DMS79 (cell line): ENCODE results near the gene COL4A2.
A peak's percentile ranks its signal among the peaks of the same experiment; 100 is the strongest.
"Not testable (repeated sequence)": the region's sequence is repeated elsewhere in the genome, so short reads cannot be mapped to it uniquely, and the experiment has no call there.

Experiments used
- DNase-seq: peaks from one replicate; lab custom pipeline; 2025; lab: John Stamatoyannopoulos, UW

The COL4A2 gene

DNA sequence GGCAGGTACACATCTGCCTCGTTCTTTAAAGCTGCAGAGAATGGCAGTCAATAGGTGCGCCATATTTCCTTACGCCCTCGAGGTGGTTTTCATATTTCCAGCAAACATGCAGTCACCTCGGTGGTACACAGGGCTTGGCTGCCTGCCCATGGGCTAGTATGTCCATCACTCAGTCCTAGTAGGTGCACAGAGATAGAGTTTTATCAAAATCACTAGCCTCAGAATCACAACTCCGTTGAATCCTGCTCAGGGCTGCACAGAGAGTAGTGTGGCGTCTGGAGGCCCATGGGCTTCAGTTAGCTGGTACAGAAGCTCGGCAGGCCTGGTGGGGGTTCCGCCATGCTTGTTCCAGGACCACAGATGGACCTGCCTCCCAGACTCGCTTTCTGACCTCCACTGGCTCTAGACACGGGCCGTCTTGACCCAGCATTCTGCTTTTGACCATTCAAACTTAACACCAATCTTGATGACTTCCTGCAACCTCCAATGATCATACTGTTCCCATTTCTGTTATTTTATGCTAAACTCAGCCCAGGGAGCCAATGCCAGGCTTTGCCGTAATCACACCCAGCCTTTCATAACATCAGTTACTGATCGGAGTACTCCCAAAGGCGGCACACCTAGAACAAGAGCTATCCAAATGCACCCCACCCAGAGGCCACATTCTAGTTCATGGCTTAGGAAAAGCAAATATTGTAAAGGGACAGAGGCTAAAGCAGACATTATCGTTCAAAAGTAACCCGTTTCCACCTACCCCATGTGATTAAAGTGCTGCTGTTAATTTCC lies 134.1 kb downstream of the COL4A2 start:
- no peak for DNase-seq

DNA sequence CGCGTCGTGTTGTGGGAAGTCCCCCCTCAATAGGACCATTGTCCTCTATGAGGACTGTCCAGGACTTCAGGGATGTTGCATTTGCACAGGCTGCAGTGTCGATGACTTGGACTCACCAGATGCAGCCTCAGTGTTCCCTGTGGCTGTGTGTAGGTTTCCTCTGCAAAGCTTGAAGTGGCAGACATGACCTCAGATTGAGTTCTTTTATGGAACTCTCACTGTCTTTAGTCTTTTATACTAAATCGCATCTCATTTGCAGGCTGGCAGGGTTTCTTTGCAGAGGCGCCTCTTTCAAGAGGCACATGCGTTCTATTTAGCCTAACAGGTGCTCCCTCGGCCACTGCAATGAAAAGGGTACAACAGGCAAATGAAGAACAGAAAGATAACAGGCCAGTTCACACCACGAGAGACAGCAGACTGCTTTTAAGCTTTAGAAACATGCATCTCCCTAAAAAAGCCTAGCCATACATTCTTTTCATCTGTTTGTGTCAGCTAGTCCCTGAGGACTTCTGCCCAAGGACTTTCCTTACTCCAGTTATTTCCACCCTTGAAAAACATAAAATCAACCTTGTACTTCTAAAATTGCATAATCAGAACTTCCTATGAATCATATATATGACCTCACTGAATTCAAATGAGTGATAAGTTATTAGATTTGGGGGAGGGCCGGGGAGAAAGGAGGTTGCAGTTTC lies 136.0 kb downstream of the COL4A2 start:
- DNase-seq, result no peak

DNA sequence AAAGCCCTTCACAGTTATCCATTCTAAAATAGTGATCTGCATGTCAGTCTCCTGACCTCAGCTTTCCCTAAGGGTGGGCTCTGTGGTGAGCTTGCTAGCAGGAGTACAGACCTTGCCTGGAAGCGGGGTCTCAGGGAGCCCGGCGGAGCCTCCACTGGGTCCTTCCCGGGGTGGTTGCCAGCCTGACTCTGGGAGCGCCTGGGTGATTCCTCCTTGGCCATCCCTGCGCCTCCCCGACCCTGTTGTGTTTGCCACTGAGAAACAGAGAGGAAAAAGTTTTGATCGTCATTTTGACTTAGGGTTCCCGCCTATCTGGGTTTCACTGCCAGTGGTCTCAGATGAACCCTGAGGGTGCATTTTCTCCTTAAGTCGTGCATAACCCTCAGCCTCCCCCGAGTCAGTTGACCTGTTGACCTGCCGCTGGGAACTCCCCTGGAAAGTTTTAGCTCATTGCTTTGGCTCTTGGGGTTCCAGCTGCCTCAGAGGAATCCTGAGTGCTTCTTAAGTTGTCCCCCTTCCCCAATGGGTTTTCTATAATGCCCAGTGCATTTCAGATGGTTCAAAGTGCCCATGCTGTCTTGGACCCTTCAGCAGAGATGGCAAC lies 136.6 kb downstream of the COL4A2 start:
- no peak for DNase-seq

DNA sequence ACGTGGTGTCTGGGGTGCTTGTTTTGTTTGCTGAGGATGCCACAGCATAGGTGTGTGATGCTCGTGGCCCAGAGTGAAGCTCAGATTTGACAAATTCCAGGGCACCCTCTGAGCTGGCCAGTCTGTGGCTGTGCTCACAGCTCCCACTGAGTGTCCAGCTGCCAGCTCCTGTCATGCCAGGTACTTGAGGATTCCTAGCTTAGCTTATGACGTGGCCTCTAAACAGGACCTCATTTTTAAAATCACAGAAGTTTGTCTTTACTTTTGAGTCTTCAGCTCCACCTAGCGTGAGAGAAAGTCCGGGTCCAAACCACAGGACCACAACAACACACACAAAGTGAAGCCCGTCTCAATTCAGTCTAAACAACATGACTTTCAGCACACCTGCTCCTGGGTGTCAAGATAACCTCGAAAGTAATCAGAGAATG lies 137.2 kb downstream of the COL4A2 start:
- DNase-seq, result no peak

DNA sequence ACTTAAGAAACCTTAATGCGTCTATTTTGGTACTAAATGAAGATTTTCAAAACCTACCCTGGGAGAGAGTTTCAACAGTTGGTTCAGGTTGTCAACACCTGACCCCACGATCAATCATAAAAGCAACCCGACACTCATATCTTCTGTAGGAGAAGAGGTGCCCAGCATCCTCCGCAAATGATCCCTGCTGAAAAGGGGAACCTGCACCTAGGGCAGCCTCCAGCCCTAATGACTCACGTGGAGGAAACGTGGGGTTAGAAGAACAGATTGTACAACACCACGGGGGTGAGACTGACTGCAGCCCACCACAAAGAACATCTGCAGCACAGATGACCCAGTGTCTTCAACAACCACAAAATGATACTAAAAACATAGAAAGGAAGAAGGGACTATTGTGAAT lies 138.1 kb downstream of the COL4A2 start:
- no peak for DNase-seq

DNA sequence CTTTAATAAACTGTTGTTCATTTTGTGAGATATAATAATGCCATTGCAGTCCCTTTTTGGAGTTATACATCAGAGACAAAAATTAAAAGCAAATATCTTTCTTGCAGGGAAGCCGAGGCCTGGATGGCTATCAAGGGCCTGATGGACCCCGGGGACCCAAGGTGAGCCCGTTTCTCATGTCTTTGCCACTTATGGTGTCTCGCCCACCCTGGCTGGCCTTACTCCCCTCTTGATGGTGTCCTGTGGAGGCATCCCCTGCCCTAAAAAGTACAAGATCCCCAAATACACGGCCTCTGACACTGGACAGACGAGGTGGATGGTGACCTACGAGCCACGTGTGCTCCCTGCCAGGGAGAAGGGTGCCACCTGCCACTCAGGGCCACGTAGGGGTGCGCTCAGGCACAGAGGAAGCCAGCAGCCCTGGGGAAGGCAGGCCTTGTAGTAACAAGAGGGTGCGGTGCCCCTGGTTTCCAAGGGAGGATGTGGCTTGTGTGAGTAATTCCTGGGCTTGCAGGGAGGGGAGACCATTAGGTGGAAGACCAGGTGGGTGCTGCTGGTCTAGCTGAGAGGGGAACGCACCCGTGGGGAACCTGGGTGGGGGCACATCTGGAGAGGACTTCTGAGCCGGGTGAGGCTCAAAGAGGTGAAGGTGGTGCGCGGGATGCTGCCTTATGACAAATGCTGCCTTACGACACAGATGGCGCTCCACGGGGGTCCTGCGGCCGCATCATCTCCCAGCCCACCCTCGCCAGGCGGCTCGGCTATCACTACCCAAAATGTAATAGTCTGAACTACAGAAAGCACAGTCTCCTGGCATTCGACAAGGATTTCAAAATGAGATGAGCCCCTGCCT lies 138.9 kb downstream of the COL4A2 start:
- DNase-seq, result no peak

DNA sequence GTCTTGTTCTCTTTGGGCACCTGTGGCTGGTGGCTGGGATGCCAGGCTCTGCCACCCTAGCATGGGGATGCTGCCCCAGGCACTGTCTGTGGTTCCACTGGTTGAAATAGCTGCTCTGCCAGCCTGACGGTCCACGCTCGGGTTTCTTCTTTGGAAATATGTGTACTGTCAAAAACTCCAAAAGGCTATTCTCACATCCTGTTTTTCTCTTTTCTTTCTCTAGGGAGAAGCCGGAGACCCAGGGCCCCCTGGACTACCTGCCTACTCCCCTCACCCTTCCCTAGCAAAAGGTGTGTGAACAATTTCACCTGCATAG lies 139.4 kb downstream of the COL4A2 start:
- no peak for DNase-seq

DNA sequence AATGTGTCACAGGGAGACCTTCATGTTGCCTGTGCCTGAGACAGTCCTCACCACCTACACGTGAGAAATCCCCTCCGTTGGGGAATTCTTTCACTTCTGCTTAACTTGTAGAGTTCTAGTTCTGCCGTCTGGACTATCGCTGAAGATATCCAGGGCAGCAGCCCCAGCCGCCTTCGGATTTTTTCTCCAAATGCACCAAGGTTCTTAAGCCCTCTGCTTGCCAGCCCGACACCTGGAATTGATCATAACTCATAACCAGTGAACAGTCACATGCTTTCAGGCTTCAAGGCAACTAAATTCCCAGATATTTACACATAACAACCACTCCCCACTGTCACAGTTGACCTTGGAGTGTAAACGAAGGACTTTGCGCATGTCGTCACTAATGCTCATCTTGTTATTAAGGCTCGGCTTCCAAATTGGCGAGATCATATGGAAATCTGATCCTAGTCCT lies 140.0 kb downstream of the COL4A2 start:
- DNase-seq, result no peak

DNA sequence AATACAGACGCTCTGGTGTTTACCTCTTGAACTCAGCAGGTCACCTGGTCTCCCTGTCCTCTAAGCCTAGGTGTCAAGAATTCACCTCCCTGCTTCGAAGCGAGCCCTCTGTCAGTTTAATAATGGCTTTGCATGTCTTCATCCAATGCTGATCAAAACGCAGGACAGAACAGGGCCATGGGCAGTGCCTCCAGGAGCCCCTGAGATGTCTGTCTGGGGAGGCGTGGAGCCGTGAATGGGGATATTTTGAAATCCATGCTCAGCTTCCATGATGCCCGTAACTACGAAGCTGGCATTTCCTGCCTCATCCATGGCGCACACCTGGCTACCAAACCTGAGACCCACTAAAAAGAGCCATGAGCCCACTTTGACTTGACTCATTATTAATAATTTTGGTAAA lies 140.7 kb downstream of the COL4A2 start:
- DNase-seq, result no peak

DNA sequence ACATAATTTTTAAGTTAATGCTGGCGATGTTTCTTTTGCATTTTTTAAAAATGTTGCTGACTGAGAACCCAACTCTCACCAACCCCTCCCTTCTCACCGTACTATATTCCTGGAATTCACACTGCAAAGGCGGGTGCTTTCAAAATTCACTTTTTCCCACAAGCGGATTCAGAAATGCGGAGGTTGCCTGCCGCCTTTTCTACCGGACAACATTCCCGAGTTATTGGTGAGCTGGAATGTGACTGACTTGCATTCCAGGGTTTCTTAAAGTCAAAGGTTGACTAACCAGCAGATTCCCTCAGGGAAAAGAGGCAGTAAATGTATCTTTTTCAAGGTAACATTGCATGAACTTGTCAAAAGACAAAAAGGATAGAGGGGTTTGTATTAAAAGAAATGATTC lies 141.1 kb downstream of the COL4A2 start:
- no peak for DNase-seq

DNA sequence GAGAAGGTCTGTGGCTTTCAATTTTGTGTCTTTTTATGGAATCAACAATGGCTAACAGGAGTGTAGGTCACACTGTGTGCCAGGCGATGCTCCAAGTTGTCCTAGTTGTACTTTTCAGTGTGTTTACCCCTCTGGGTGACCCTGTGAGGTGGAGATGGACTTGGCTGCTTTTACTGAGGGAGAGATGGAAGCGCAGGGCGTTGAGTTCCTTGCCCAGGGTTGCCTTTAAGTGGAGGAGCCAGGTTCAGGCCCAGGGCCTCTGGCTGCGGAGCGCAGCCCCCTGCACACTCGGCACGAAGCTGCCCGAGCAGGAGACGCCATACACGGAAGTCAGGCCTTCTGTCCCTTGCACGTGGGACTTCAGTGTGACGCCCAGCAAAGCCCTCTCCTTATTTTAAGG lies 141.6 kb downstream of the COL4A2 start:
- DNase-seq, result no peak

DNA sequence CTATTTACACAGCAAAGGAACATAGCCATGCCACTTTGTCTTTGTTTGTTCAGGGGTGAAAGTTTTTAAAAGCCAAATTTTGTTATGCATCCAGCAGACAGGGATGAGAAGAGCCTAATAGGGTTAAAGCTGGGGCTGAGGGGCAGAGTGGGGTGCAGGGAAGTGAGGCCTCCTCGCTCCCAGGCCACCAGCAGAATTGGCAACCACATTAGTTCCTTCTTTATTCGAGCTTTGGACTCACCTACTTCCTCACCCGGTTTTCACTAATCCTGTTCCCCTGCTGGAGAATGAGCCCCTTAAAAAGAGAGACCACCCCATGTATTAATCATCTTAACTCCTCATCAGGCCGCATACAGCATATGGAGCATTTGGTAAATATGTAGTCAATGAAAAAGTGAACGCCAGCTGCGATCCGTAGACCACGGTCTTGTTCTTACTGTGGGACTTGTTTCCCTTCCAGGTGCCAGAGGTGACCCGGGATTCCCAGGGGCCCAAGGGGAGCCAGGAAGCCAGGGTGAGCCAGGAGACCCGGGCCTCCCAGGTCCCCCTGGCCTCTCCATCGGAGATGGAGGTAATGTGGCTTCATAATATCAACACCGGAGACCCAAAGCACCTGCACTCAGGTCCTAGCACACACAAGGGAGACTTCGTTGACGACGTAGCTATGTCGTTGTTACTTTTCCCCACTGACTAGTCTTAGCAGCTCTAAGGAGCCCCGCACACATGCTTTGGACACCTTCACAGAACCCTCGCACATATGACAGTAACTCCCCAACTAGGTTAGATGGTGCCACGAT lies 142.3 kb downstream of the COL4A2 start:
- no peak for DNase-seq

DNA sequence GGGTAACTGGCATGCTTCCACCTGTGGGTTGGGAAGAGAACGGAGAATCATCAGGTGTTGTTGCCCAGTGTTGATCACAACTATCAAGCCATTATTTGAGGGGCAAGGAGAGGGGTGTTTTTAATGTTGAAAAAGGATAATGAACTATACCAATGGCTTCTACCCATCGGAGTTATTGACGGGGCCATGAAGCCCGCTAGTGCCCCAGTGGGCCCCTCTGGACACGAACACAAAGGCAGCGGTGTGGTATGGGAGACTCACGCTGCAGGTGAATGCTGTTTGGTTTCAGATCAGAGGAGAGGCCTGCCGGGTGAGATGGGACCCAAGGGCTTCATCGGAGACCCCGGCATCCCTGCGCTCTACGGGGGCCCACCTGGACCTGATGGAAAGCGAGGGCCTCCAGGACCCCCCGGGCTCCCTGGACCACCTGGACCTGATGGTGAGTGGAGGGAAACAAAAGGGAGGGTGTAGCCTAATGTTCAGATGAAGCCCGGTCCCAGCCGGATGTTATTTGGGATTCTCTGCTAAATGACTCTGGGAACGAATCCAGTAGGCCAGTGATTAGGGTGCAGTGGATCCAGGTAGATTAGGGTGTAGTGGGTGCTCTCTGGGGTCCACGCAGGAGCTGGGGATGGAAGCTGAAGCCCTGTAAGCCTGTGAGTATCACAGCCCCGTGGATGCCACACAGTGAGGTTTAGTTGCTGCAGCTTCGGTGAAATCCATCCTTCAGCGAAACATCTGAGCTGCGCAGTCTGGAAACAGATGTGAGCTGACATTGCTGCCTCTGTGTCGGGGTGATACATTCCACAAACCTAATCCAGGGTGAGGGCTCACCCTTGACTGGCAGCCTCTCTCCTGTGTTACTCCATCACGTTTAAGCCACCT lies 143.2 kb downstream of the COL4A2 start:
- no peak for DNase-seq

DNA sequence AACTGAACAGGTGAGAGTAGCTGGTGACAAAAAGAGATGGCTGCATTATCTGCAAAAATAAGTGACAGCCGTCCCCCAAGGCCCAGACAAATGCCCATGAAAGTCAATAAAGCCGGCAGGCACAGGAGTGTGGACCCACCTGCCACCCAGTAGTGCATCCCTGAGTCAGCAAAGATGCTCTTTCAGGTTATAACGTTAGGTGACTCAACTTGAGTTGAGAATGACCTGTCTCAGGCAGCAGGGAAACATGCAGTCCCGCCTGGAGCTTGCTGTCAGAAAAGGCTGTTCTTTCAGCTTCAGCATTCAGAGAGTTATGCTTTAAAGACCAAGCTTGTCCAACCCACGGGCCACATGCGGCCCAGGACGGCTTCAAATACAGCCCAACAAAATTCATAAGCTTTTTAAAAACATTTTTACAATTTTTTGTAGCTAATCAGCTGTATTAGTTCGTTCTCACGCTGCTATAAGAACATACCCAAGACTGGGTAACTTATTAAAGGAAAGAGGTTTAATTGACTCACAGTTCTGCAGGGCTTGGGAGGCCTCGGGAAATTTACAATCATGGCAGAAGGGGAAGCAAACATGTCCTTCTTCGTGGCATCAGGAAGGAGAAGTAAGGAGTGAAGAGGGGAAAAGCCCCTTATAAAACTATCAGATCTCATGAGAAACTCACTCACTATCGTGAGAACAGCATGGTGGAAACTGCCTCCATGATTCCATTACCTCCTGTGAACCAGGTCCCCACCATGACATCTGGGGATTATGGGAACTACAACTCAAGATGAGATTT lies 144.1 kb downstream of the COL4A2 start:
- no peak for DNase-seq

DNA sequence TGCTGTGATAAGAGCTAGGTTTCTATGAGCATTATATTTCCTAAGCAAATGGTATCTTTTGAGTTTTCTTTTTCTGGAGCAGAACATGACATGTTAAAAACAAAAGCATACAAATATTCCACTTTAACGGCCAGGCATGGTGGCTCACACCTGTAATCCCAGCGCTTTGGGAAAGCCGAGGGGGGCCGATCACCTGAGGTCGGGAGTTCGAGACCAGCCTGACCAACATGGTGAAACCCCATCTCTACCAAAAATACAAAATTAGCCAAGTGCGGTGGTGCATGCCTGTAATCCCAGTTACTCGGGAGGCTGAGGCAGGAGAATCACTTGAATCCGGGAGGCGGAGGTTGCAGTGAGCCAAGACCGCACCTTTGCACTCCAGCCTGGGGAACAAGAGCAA lies 146.0 kb downstream of the COL4A2 start:
- not testable (repeated sequence) for DNase-seq

DNA sequence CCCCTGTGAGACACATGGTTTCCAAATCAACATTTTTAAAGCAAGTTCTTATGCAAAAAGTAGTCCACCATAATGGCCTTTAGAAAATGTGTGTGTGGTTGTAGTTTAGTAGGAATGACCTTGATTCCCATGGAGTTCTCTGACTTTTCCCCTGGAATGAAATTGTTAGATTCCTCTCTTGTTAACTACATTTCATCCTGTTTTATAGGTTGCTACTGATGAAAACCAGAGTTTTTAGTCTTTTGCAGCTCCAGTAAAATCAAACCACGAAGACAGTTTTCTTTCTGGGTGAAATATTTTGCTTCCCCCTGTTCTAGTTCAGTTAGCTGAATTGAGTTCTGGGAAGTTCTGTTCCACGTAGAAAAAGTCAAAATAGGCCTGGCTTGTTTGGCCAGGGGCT lies 146.7 kb downstream of the COL4A2 start:
- DNase-seq, result no peak

DNA sequence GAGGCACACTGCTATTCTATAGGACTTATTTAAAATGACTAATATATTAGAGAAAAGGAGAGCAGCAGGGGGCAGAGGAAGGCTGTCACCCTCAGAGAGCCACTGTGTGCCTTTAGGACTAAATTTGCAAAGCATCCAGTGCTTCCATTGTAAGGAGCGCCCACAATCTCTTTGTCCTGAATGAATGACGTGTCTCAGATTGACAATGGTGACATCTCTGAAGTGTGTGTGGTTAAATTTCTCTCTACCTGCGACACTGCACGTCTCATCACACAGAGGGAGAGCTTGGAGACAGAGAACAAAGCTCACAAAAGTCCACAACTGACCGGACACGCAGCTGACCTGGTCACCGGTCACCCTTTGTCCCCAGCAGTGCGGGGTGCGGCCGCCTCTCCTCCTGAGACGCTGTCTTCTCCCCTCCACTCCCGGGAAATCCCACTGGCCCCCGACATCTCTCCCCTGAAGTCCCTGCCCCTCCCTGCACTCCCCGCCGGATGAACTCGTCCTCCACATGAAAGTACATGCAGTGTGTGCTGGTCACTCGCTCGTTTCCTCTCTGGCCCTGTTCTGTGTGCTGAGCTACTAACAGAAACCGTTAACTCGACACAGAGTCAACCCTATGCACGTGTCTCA lies 147.3 kb downstream of the COL4A2 start:
- no peak for DNase-seq

DNA sequence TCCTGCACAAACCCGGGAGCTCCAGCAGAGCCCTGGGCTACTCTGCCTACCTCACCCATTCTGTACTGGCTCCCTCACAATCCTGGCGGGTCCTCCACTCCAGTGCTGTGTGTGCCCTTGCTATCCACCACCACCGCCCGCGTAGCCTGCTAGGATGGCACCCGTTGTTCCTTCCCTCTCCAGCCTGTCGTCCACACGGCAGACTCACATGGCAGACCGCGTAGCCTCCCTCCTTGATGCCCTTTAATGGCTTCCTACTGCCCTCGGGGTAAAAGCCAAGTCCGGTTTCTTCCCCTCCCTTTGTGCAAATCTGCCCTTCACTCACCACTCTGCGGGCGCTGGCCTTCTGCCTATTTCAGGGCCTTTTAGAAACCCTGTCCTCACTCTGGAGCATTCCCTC lies 147.9 kb downstream of the COL4A2 start:
- peak; percentile 31 for DNase-seq

DNA sequence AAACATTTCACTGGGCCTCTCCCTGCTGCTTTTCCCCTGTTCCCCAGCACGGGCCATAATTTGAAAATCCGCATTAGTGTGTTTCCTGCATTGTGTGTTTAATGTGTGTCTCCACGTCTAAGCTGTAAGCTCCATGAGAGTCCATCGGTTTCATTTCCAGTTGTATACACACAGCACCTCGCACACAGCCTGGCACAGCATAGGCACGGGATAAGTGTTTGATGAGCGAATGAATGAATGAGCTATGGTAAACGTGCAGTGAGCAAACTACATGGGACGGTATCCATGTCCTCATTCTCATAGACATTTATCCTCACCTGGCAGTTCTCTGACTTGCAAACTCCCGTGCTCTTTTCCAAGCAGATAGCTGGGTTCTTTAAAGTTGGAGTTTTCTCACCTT lies 148.4 kb downstream of the COL4A2 start:
- DNase-seq, result no peak
